BLaER1 treated with 17β-estradiol and CSF1 and Interleukin-3, amounts not matched to agents 10 nM and 100 nM (cell line): ENCODE results near the gene TMED1.

Experiments used
- H3K27ac ChIP-seq, 11 experiments: shearing (Covaris generic); formaldehyde crosslinking; 2 replicates each; pipeline ENCODE4 v1.8.1; 2022
- H3K27me3 ChIP-seq, 11 experiments: shearing (Covaris generic); formaldehyde crosslinking; 2 replicates each; pipeline ENCODE4 v1.8.1; 2022
- H3K36me3 ChIP-seq, 11 experiments: shearing (Covaris generic); formaldehyde crosslinking; 2 replicates each; pipeline ENCODE4 v1.8.1; 2022
- H3K4me1 ChIP-seq, 10 experiments: shearing (Covaris generic); formaldehyde crosslinking; 2 replicates each; pipeline ENCODE4 v1.8.1; 2022
- H3K4me2 ChIP-seq, 11 experiments: shearing (Covaris generic); formaldehyde crosslinking; 2 replicates each; pipeline ENCODE4 v1.8.1; 2022
- H3K4me3 ChIP-seq, 10 experiments: shearing (Covaris generic); formaldehyde crosslinking; 2 replicates each; pipeline ENCODE4 v1.8.1; 2022
- H3K9ac ChIP-seq, 11 experiments: shearing (Covaris generic); formaldehyde crosslinking; 2 replicates each; pipeline ENCODE4 v1.8.1; 2022
- H3K9me3 ChIP-seq, 11 experiments: shearing (Covaris generic); formaldehyde crosslinking; replicated peaks in 1 of 11; 2 replicates each; pipeline ENCODE4 v1.8.1; 2022
- H4K20me1 ChIP-seq, 11 experiments: shearing (Covaris generic); formaldehyde crosslinking; 2 replicates each; pipeline ENCODE4 v1.8.1; 2022
- Cebpa-rat ChIP-seq, 11 experiments: shearing (Covaris generic); IDR thresholded peaks; 2 replicates each; pipeline ENCODE4 v1.8.1; 2022

The TMED1 gene

DNA sequence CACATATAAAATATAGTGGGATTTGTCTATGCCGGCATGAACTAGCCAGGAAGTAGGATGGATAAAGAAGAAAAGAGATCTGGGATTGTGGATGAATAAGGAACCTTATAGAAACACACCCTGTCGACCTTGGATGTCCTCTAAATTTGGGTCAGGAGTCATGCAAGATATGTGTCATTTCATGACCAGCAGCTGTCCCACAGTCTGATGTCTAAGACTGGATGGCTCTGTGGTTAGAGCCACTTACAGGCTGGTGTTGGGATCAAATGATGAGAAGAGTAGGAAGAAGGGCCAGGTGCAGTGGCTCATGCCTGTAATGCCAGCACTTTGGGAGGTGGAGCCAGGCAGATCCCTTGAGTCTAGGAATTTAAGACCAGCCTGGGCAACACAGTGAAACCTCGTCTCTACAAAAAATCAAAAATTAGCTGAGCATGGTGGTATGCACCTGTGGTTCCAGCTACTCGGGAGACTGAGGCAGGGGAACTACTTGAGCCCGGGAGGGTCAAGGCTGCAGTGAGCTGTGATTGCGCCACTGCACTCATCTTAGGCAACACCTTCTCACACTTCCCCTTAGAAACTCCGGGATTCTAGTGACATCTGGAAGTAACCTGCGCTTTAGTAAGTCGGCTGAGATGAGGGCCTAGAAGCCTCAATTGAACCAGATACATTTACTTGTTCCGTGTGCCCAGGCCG is 30.8 kb downstream of the TMED1 start:
- Histone ChIP-seq H3K4me2 (peak overlapping the region in 7 of 11 experiments; percentile 24 to 62 (median 36); a peak in 14 of 22 replicates), H3K9me3 (no peaks in the 10 kb centered on the region), H3K4me3 (no peak overlapping the region), H3K27me3 (no peaks in the 10 kb centered on the region), H3K4me1 (peaks cover 0 to 62% (median 41%) of the 10 kb centered on the region in 10 experiments; a peak in 13 of 20 replicates), H3K9ac (peak overlapping the region in 5 of 11 experiments; percentile 18 to 45 (median 32); a peak in 6 of 22 replicates), H3K36me3 (peaks cover 90 to 100% (median 100%) of the 10 kb centered on the region in 11 experiments), H4K20me1 (peaks cover 15 to 75% (median 62%) of the 10 kb centered on the region in 11 experiments; a peak in 19 of 22 replicates), H3K27ac (peak overlapping the region in 6 of 11 experiments; percentile 19 to 56 (median 31); a peak in 8 of 22 replicates)
- TF ChIP-seq Cebpa-rat (IDR thresholded peaks at IDR 0.05) = peak in 3 of 11 experiments; percentile 17 to 43 (median 35); a peak in 3 of 22 replicates

DNA sequence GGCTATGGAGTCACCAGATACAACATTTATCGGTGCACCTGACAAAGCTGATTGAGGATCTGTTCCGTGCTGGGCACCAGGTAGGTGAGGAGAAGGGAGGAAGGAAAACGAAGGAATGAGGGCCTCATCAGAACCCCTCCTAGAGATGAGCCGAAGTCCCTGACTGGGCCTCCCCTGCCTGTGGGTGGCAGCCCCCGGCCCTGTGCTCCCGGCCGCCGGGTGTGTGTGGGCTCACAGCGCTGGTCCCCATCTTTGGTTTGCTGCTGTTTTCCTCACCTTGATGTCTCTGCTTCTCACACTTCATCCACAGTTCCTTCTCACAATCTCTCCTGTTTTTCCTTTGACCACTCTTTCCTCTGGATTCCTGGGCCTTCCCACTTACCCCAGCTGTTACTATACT is 32.8 kb downstream of the TMED1 start:
- H3K27me3 ChIP-seq = no peaks in the 10 kb centered on the region
- H3K36me3 ChIP-seq = peaks cover 93 to 100% (median 100%) of the 10 kb centered on the region in 11 experiments
- H4K20me1 ChIP-seq = peaks cover 12 to 73% (median 63%) of the 10 kb centered on the region in 11 experiments; a peak in 20 of 22 replicates
- H3K9ac ChIP-seq = 0 out of 22 replicates have a peak overlapping the region, but pooled peaks of 3 of the 11 experiments have one; percentile 2 to 36 (median 32)
- no peak for TF ChIP-seq Cebpa-rat (IDR thresholded peaks at IDR 0.05)
- H3K4me3 ChIP-seq = no peak overlapping the region
- peak overlapping the region in 4 of 11 experiments; percentile 14 to 43 (median 28); a peak in 6 of 22 replicates for H3K27ac ChIP-seq
- H3K4me1 ChIP-seq = peaks cover 0 to 42% (median 27%) of the 10 kb centered on the region in 10 experiments; a peak in 13 of 20 replicates
- no peaks in the 10 kb centered on the region for H3K9me3 ChIP-seq
- peak overlapping the region in 4 of 11 experiments; percentile 1 to 62 (median 46); a peak in 3 of 22 replicates for H3K4me2 ChIP-seq

GRCh38 chr19:10802479-10802878 is 33.5 kb downstream of the TMED1 start:
- H3K36me3 ChIP-seq = peaks cover 96 to 100% (median 100%) of the 10 kb centered on the region in 11 experiments
- peaks cover 12 to 80% (median 71%) of the 10 kb centered on the region in 11 experiments; a peak in 20 of 22 replicates for H4K20me1 ChIP-seq

GRCh38 chr19:10800488-10800887 is 35.5 kb downstream of the TMED1 start:
- no peak for TF ChIP-seq Cebpa-rat (IDR thresholded peaks at IDR 0.05)
- Histone ChIP-seq H3K9me3 (no peaks in the 10 kb centered on the region), H3K27me3 (no peaks in the 10 kb centered on the region), H3K9ac (no peak overlapping the region), H3K36me3 (peaks cover 99 to 100% (median 100%) of the 10 kb centered on the region in 11 experiments), H3K4me1 (peaks cover 0 to 39% (median 21%) of the 10 kb centered on the region in 10 experiments; a peak in 14 of 20 replicates), H3K4me3 (no peak overlapping the region), H4K20me1 (peaks cover 12 to 92% (median 83%) of the 10 kb centered on the region in 11 experiments; a peak in 20 of 22 replicates), H3K4me2 (no peak overlapping the region), H3K27ac (no peak overlapping the region)

More at GRCh38 chr19:10802479-10802878, 33.5 kb downstream of the TMED1 start:
- no peaks in the 10 kb centered on the region for H3K9me3 ChIP-seq
- H3K4me1 ChIP-seq = peaks cover 0 to 37% (median 26%) of the 10 kb centered on the region in 10 experiments; a peak in 14 of 20 replicates
- H3K4me3 ChIP-seq = no peak overlapping the region
- no peaks in the 10 kb centered on the region for H3K27me3 ChIP-seq
- H3K9ac ChIP-seq = peak overlapping the region in 3 of 11 experiments; percentile 14 to 34 (median 17); a peak in 1 of 22 replicates
- TF ChIP-seq Cebpa-rat (IDR thresholded peaks at IDR 0.05) = no peak
- H3K27ac ChIP-seq = no peak overlapping the region
- no peak overlapping the region for H3K4me2 ChIP-seq

GRCh38 chr19:10797541-10798256 is 38.3 kb downstream of the TMED1 start:
- H4K20me1 ChIP-seq = peaks cover 9 to 93% (median 84%) of the 10 kb centered on the region in 11 experiments; a peak in 19 of 22 replicates
- H3K27ac ChIP-seq = peak overlapping the region in 2 of 11 experiments; percentile 19 to 26; a peak in 3 of 22 replicates
- peaks cover 0 to 11% (median 0%) of the 10 kb centered on the region in 10 experiments; a peak in 3 of 20 replicates for H3K4me1 ChIP-seq
- no peaks in the 10 kb centered on the region for H3K27me3 ChIP-seq
- no peak overlapping the region; a peak in 1 of 22 replicates for H3K9ac ChIP-seq
- TF ChIP-seq Cebpa-rat (IDR thresholded peaks at IDR 0.05) = no peak
- H3K36me3 ChIP-seq = peaks cover 99 to 100% (median 100%) of the 10 kb centered on the region in 11 experiments
- H3K4me3 ChIP-seq = no peak overlapping the region
- H3K9me3 ChIP-seq = no peaks in the 10 kb centered on the region
- H3K4me2 ChIP-seq = no peak overlapping the region

DNA sequence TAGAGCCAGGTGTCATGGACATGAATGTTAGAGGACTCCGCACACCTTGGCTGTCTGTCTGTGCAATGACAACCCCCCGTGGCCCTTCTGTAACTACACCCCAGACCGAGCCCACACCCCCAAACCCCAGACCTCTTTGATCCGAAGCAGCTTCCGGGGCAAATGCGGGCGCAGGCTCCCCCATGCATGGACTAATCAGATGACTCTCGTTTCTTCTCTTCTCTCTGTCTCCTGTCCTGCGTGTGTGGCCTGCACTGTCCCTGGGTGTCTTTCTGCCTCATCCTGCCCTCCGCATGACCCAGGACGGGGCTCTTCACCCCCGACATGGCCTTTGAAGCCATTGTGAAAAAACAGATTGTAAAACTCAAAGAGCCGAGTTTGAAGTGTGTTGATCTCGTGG is 38.9 kb downstream of the TMED1 start:
- no peaks in the 10 kb centered on the region for H3K9me3 ChIP-seq
- H3K9ac ChIP-seq = 0 out of 22 replicates have a peak overlapping the region, but pooled peaks of 1 of the 11 experiments have one; percentile 22
- H3K36me3 ChIP-seq = peaks cover 99 to 100% (median 100%) of the 10 kb centered on the region in 11 experiments
- H3K4me2 ChIP-seq = no peak overlapping the region
- no peak for TF ChIP-seq Cebpa-rat (IDR thresholded peaks at IDR 0.05)
- no peaks in the 10 kb centered on the region for H3K27me3 ChIP-seq
- no peak overlapping the region for H3K27ac ChIP-seq
- peaks cover 0 to 8% (median 0%) of the 10 kb centered on the region in 10 experiments; a peak in 1 of 20 replicates for H3K4me1 ChIP-seq
- H4K20me1 ChIP-seq = peaks cover 8 to 93% (median 88%) of the 10 kb centered on the region in 11 experiments; a peak in 19 of 22 replicates
- no peak overlapping the region for H3K4me3 ChIP-seq

- Histone ChIP-seq H3K27me3 (no peaks in the 10 kb centered on the region), H3K27ac (no peak overlapping the region), H3K4me3 (no peak overlapping the region), H3K36me3 (peaks cover 99 to 100% (median 100%) of the 10 kb centered on the region in 11 experiments), H3K4me2 (no peak overlapping the region), H3K4me1 (peaks cover 0 to 8% (median 0%) of the 10 kb centered on the region in 10 experiments; a peak in 1 of 20 replicates), H4K20me1 (peaks cover 4 to 93% (median 88%) of the 10 kb centered on the region in 11 experiments; a peak in 19 of 22 replicates), H3K9me3 (no peaks in the 10 kb centered on the region), H3K9ac (0 out of 22 replicates have a peak overlapping the region, but pooled peaks of 1 of the 11 experiments have one; percentile 22)
- TF ChIP-seq Cebpa-rat (IDR thresholded peaks at IDR 0.05) = no peak
Observed at GRCh38 chr19:10796653-10797052, 39.4 kb downstream of the TMED1 start.

DNA sequence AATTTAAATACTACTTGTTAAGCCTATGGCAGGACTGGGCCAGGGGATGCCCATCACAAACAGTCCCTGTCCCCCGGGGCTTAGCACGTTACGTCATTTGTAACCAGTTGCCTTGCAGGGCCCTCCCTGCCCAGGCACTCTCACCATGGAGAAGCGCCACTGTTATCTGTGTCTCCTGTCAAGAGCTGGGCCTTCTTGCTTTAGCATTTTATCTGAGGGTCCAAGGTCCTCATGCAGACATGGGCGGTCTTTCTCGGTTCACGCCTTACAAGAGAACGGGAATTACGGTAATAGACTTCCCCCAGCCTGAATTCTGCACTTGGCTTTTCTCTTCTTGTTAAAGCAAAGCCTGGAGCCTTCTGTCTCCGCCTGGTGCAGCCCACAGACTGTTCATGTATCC is 46.1 kb downstream of the TMED1 start:
- H3K36me3 ChIP-seq = peaks cover 100% of the 10 kb centered on the region in 11 experiments
- peaks cover 4 to 88% (median 75%) of the 10 kb centered on the region in 11 experiments; a peak in 20 of 22 replicates for H4K20me1 ChIP-seq
- H3K4me3 ChIP-seq = no peak overlapping the region
- TF ChIP-seq Cebpa-rat (IDR thresholded peaks at IDR 0.05) = no peak
- H3K27me3 ChIP-seq = no peaks in the 10 kb centered on the region
- H3K9me3 ChIP-seq = no peaks in the 10 kb centered on the region
- H3K27ac ChIP-seq = no peak overlapping the region
- no peak overlapping the region for H3K9ac ChIP-seq
- H3K4me1 ChIP-seq = peaks cover 0 to 22% (median 4%) of the 10 kb centered on the region in 10 experiments; a peak in 16 of 20 replicates
- H3K4me2 ChIP-seq = no peak overlapping the region
